CD4-positive, CD25-positive, alpha-beta regulatory T cell (primary cell): ENCODE measurements around the gene SLC30A5. TPM values are rescaled to one million over a fixed set of nuclear protein-coding genes. Genes with fewer than 3 reads are reported as not detected.

Experiments
- ATAC-seq, 2 donors: fragments of 150-1000 bp; cut with Tn5 transposase; one replicate each; pipeline ENCODE4 v1.10.0; 2021; ENCODE audit warnings: low read depth in 2 of 2, moderate number of reproducible peaks in 2 of 2, moderate library complexity in 1 of 2
- DNase-seq, 3 donors: peaks; one replicate each; pipeline versions ENCODE4 v3.0.0 to v3.0.0-alpha.2; 2012 to 2022; ENCODE audit warnings: mixed read lengths in 1 of 3
- H3K27ac ChIP-seq: one replicate; pipeline ENCODE4 v1.7.0; 2013; ENCODE audit warnings: mild to moderate bottlenecking, low read length; ENCODE audit not compliant: insufficient read depth, poor library complexity, severe bottlenecking
- H3K27me3 ChIP-seq: one replicate; pipeline ENCODE4 v1.7.0; 2013; ENCODE audit warnings: low read length; ENCODE audit not compliant: control insufficient read depth, insufficient read depth
- H3K36me3 ChIP-seq: one replicate; pipeline ENCODE4 v1.7.0; 2013; ENCODE audit warnings: mild to moderate bottlenecking, low read length, moderate library complexity; ENCODE audit not compliant: control insufficient read depth, insufficient read depth
- H3K4me1 ChIP-seq: 2 replicates; pipeline ENCODE4 v1.7.0; 2013; ENCODE audit warnings: mild to moderate bottlenecking, low read length; ENCODE audit not compliant: insufficient read depth, control insufficient read depth, poor library complexity, severe bottlenecking
- H3K4me3 ChIP-seq: one replicate; pipeline ENCODE4 v1.7.0; 2013; ENCODE audit warnings: low read depth, mild to moderate bottlenecking, low read length, moderate library complexity
- H3K9me3 ChIP-seq, 2 experiments: 1 replicate in 1 of 2; 2 replicates in 1 of 2; pipeline ENCODE4 v1.7.0; 2013; ENCODE audit warnings: low read length in 2 of 2, mild to moderate bottlenecking in 1 of 2, moderate library complexity in 1 of 2; ENCODE audit not compliant: control insufficient read depth in 2 of 2
- H3K27ac Mint-ChIP-seq, 3 donors: one replicate each; pipeline ENCODE4 v1.8.0; 2020 to 2022; ENCODE audit warnings: mild to moderate bottlenecking in 3 of 3, mixed read lengths in 3 of 3, moderate library complexity in 2 of 3
- H3K27me3 Mint-ChIP-seq: one replicate; pipeline ENCODE4 v1.8.0; 2022; ENCODE audit warnings: mild to moderate bottlenecking, mixed read lengths
- H3K36me3 Mint-ChIP-seq: one replicate; pipeline ENCODE4 v1.8.0; 2020; ENCODE audit warnings: mixed read lengths
- H3K4me1 Mint-ChIP-seq, 4 donors: one replicate each; pipeline ENCODE4 v1.8.0; 2020 to 2022; ENCODE audit warnings: mixed read lengths in 4 of 4, mild to moderate bottlenecking in 1 of 4
- H3K4me3 Mint-ChIP-seq, 4 donors: one replicate each; pipeline ENCODE4 v1.8.0; 2020 to 2022; ENCODE audit warnings: mild to moderate bottlenecking in 4 of 4, mixed read lengths in 4 of 4, moderate library complexity in 3 of 4
- H3K9me3 Mint-ChIP-seq, 7 donors: one replicate each; pipeline ENCODE4 v1.8.0; 2020 to 2022; ENCODE audit warnings: mixed read lengths in 7 of 7, mild to moderate bottlenecking in 3 of 7, moderate library complexity in 2 of 7
- polyA plus RNA-seq, 4 donors: library from polyadenylated mRNA; unstranded; fragments of 300-500 nt; fragmentation: Illumina TruSeq; gene quantifications; one replicate each; pipeline ENCODE4 v1.2.3, GENCODE V29; 2021
- total RNA-seq: library from RNA; stranded (reverse); gene quantifications from one replicate; pipeline ENCODE4 v1.2.3, GENCODE V29; 2022

SLC30A5 gene
- total and polyA plus RNA-seq, 5 donors from 2014 or later: 22.2 to 26.1 (median 25.4) TPM

DNA sequence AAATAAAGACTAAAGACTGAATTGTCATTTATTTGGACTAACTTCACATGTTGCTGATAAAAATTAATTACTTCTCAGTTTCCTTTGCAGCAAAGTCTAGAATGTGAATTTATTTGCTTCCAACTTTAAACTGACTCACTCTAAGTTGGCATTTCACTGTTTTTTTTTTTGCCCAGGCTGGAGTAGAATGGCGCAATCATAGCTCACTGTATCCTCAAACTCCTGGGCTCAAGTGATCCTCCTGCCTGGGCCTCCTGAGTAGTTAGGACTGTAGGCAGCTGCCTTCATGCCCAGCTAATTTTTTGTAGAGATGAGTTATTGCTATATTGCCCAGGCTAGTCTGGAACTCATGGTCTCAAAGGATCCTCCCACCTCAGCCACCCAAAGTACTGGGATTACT lies 76.7 kb downstream of the SLC30A5 start:
- ATAC-seq (no peak), DNase-seq (no peak)
- no peaks in the 10 kb centered on the region for H3K9me3 Mint-ChIP-seq
- Histone ChIP-seq H3K9me3 (no peaks in the 10 kb centered on the region), H3K27ac (no peak overlapping the region), H3K36me3 (peaks cover 3% of the 10 kb centered on the region), H3K4me3 (no peak overlapping the region), H3K4me1 (peaks cover 12% of the 10 kb centered on the region), H3K27me3 (no peaks in the 10 kb centered on the region)
- peak overlapping the region in 1 of 3 donors; percentile 15 for H3K27ac Mint-ChIP-seq
- no peak overlapping the region for H3K4me3 Mint-ChIP-seq
- peaks cover 12 to 35% (median 27%) of the 10 kb centered on the region in 4 donors for H3K4me1 Mint-ChIP-seq
- H3K36me3 Mint-ChIP-seq: peaks cover 15% of the 10 kb centered on the region
- H3K27me3 Mint-ChIP-seq: no peaks in the 10 kb centered on the region

DNA sequence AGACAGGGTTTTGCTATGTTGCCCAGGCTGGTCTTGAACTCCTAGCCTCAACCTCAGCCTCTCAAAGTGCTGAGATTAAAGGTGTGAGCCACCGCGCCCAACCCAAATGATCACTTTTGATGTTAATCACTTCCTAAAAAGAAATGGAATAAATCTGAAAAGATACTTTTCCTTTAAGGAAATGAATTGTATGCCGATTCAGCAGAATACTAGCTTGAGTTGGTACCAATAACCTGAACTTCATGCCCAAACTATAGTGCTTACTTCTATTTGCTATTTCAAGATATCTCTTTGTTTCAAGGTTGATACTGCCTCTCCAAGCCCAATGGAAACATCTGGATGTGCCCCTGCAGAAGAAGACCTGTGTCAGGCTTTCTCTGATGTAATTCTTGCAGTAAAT lies 77.2 kb downstream of the SLC30A5 start:
- Mint-ChIP-seq H3K36me3 (peaks cover 15% of the 10 kb centered on the region), H3K4me3 (peak overlapping the region in 1 of 4 donors; percentile 60), H3K27ac (peak overlapping the region in 1 of 3 donors; percentile 15), H3K27me3 (no peaks in the 10 kb centered on the region), H3K9me3 (no peaks in the 10 kb centered on the region), H3K4me1 (peaks cover 10 to 35% (median 26%) of the 10 kb centered on the region in 4 donors)
- ATAC-seq (no peak), DNase-seq (no peak)
- H3K4me1 ChIP-seq: peaks cover 12% of the 10 kb centered on the region
- peaks cover 5% of the 10 kb centered on the region for H3K36me3 ChIP-seq
- no peak overlapping the region for H3K27ac ChIP-seq
- H3K27me3 ChIP-seq: no peaks in the 10 kb centered on the region
- H3K9me3 ChIP-seq: no peaks in the 10 kb centered on the region
- H3K4me3 ChIP-seq: no peak overlapping the region

Other genes starting within 250 kb of the SLC30A5 start
- gene CCNB1, start 73.1 kb downstream of the SLC30A5 start, total RNA-seq: 3.9 TPM
- 10 to 100 TPM in 1 of 4 donors, 1 to 10 TPM in 3; 5.3 to 10.2 (median 8.7) TPM for gene CCNB1, start 73.1 kb downstream of the SLC30A5 start, polyA plus RNA-seq
- 6.0 TPM for gene CENPH, start 95.6 kb downstream of the SLC30A5 start, total RNA-seq
- 1 to 10 TPM; 5.6 to 9.3 (median 6.3) TPM for gene CENPH, start 95.6 kb downstream of the SLC30A5 start, polyA plus RNA-seq
- gene CDK7, start 140.9 kb downstream of the SLC30A5 start, total RNA-seq: 23.6 TPM
- gene CDK7, start 140.9 kb downstream of the SLC30A5 start, polyA plus RNA-seq: 10 to 100 TPM; 24.9 to 34.9 (median 29.7) TPM
- 3.7 TPM for gene CCDC125, start 238.8 kb downstream of the SLC30A5 start, total RNA-seq
- gene CCDC125, start 238.8 kb downstream of the SLC30A5 start, polyA plus RNA-seq: 1 to 10 TPM in 3 of 4 donors, under 1 TPM in 1; 0.82 to 1.8 (median 1.5) TPM